Natural killer cell (primary cell): ENCODE data around the gene B3GAT3. TPM values are rescaled to one million over a fixed set of nuclear protein-coding genes. Genes with fewer than 3 reads are reported as not detected.

Source experiments
- ATAC-seq, 3 donors: fragments of 150-1000 bp in 2 of 3; fragments of 200-7000 bp in 1 of 3; cut with Tn5 transposase; 1 replicate in 1 of 3; 2 replicates in 2 of 3; pipeline ENCODE4 v1.10.0; 2021; ENCODE audit warnings: mild to moderate bottlenecking in 2 of 3, moderate library complexity in 2 of 3
- DNase-seq, 2 donors: peaks; one replicate each; pipeline versions ENCODE4 v3.0.0 to v3.0.0-alpha.2; 2013 to 2021; ENCODE audit warnings: mixed read lengths in 1 of 2
- H3K27ac ChIP-seq: one replicate; pipeline ENCODE4 v1.5.1; 2013; ENCODE audit warnings: mild to moderate bottlenecking, low read length
- H3K27me3 ChIP-seq: one replicate; pipeline ENCODE4 v1.6.1; 2013; ENCODE audit warnings: low read length; ENCODE audit not compliant: control insufficient read depth, insufficient read depth
- H3K36me3 ChIP-seq: one replicate; pipeline ENCODE4 v1.6.1; 2013; ENCODE audit warnings: low read length; ENCODE audit not compliant: control insufficient read depth, insufficient read depth
- H3K4me1 ChIP-seq: one replicate; pipeline ENCODE4 v1.6.1; 2013; ENCODE audit warnings: low read length; ENCODE audit not compliant: control insufficient read depth, insufficient read depth
- H3K4me3 ChIP-seq: one replicate; pipeline ENCODE4 v1.5.1; 2013; ENCODE audit warnings: low read length
- H3K9me3 ChIP-seq: one replicate; pipeline ENCODE4 v1.6.1; 2013; ENCODE audit warnings: low read length; ENCODE audit not compliant: control insufficient read depth, insufficient read depth
- H3K27ac Mint-ChIP-seq, 2 donors: one replicate each; pipeline ENCODE4 v1.8.0; 2022; ENCODE audit warnings: mild to moderate bottlenecking in 2 of 2, mixed read lengths in 2 of 2, moderate library complexity in 1 of 2
- H3K27me3 Mint-ChIP-seq, 2 donors: one replicate each; pipeline ENCODE4 v1.8.0; 2022; ENCODE audit warnings: low read depth in 2 of 2, mixed read lengths in 2 of 2
- H3K36me3 Mint-ChIP-seq: one replicate; pipeline ENCODE4 v1.8.0; 2022; ENCODE audit warnings: mixed read lengths
- H3K4me1 Mint-ChIP-seq, 2 donors: one replicate each; pipeline ENCODE4 v1.8.0; 2022; ENCODE audit warnings: mixed read lengths in 2 of 2
- H3K4me3 Mint-ChIP-seq: one replicate; pipeline ENCODE4 v1.8.0; 2022; ENCODE audit warnings: mild to moderate bottlenecking, moderate library complexity, mixed read lengths
- H3K9me3 Mint-ChIP-seq, 2 donors: one replicate each; pipeline ENCODE4 v1.8.0; 2022; ENCODE audit warnings: mixed read lengths in 2 of 2
- CTCF ChIP-seq: fragments of 200-600 bp; IDR thresholded peaks from one replicate; pipeline ENCODE4 v1.8.0; 2022; ENCODE audit warnings: antibody characterized with exemption
- WGBS: methylation state at CpG from one replicate; pipeline ENCODE4 v1.1.7; 2013; ENCODE audit warnings: missing lambda C conversion rate; ENCODE audit not compliant: insufficient coverage; 5-methylcytosine and 5-hydroxymethylcytosine counted together
- intact Hi-C: fragments of 100-400 bp; cut with micrococcal nuclease; formaldehyde crosslinking; loops from one replicate; pipeline ENCODE4 v1.14.2; 2022
- total RNA-seq, 4 donors: library from RNA; stranded (reverse); fragments of 120-200 nt in 1 of 4; gene quantifications; one replicate each; pipeline versions ENCODE4 v1.2.3 to v1.2.4, GENCODE V29; 2013 to 2022

The B3GAT3 gene
- total RNA-seq, 3 donors from 2014 or later (not counting 1 experiment from before 2014, with no cell fraction given) = 64.9 to 80.3 (median 77.9) TPM

GRCh38 chr11:62580959-62581715 is 40.6 kb downstream of the B3GAT3 start:
- no peaks in the 10 kb centered on the region for H3K27me3 ChIP-seq
- H3K36me3 ChIP-seq = peaks cover 38% of the 10 kb centered on the region
- H3K9me3 ChIP-seq = no peaks in the 10 kb centered on the region
- ATAC-seq = no peak
- H3K27ac Mint-ChIP-seq = no peak overlapping the region
- no peak for DNase-seq
- no peak overlapping the region for H3K27ac ChIP-seq
- H3K4me3 ChIP-seq = no peak overlapping the region
- H3K9me3 Mint-ChIP-seq = no peaks in the 10 kb centered on the region
- no peaks in the 10 kb centered on the region for H3K4me1 Mint-ChIP-seq
- no peaks in the 10 kb centered on the region for H3K36me3 Mint-ChIP-seq
- H3K27me3 Mint-ChIP-seq = no peaks in the 10 kb centered on the region
- no peak overlapping the region for H3K4me3 Mint-ChIP-seq
- no peak for TF ChIP-seq CTCF
- intact Hi-C loops = no loop called here
- H3K4me1 ChIP-seq = no peaks in the 10 kb centered on the region
- WGBS = 96% methylated on average over 18 of the region's 18 CpGs

GRCh38 chr11:62579252-62579651 is 42.5 kb downstream of the B3GAT3 start:
- 92% methylated on average over 2 of the region's 2 CpGs for WGBS
- ATAC-seq = no peak
- Histone ChIP-seq H3K36me3 (peaks cover 35% of the 10 kb centered on the region), H3K27me3 (no peaks in the 10 kb centered on the region), H3K4me1 (peaks cover 11% of the 10 kb centered on the region), H3K27ac (no peak overlapping the region), H3K9me3 (no peaks in the 10 kb centered on the region), H3K4me3 (no peak overlapping the region)
- Mint-ChIP-seq H3K4me1 (peaks cover 7 to 15% of the 10 kb centered on the region in 2 donors), H3K36me3 (no peaks in the 10 kb centered on the region), H3K4me3 (no peak overlapping the region), H3K9me3 (no peaks in the 10 kb centered on the region), H3K27ac (no peak overlapping the region), H3K27me3 (no peaks in the 10 kb centered on the region)
- intact Hi-C loops = no loop called here
- TF ChIP-seq CTCF = no peak
- DNase-seq = no peak

GRCh38 chr11:62578541-62578940 is 43.2 kb downstream of the B3GAT3 start:
- Mint-ChIP-seq H3K36me3 (no peaks in the 10 kb centered on the region), H3K27ac (no peak overlapping the region), H3K4me3 (no peak overlapping the region), H3K27me3 (no peaks in the 10 kb centered on the region), H3K4me1 (peaks cover 14 to 22% of the 10 kb centered on the region in 2 donors), H3K9me3 (no peaks in the 10 kb centered on the region)
- Histone ChIP-seq H3K27ac (no peak overlapping the region), H3K4me3 (no peak overlapping the region), H3K27me3 (no peaks in the 10 kb centered on the region), H3K9me3 (no peaks in the 10 kb centered on the region), H3K4me1 (peaks cover 13% of the 10 kb centered on the region), H3K36me3 (peaks cover 33% of the 10 kb centered on the region)
- no peak for TF ChIP-seq CTCF
- intact Hi-C loops = no loop called here
- WGBS = 93% methylated on average over 11 of the region's 11 CpGs
- DNase-seq = no peak
- ATAC-seq = no peak
